Right cardiac atrium (tissue), 5 donors: ENCODE results near the gene IGSF9. TPM values are rescaled to one million over a fixed set of nuclear protein-coding genes. Genes with fewer than 3 reads are reported as not detected.

Source experiments
- ATAC-seq, 2 donors: fragments of 200-7000 bp; cut with Tn5 transposase; one replicate each; pipeline versions ENCODE4 v1.8.0 to v1.9.1; 2020; ENCODE audit warnings: moderate library complexity in 2 of 2, mild to moderate bottlenecking in 1 of 2
- DNase-seq, 3 donors: peaks; one replicate each; pipeline ENCODE4 v3.0.0-alpha.2; 2020
- H3K27ac ChIP-seq: one replicate; pipeline ENCODE4 v1.5.1; 2013; ENCODE audit warnings: mild to moderate bottlenecking, low read length, control low read depth, moderate library complexity
- H3K27me3 ChIP-seq: one replicate; pipeline ENCODE4 v1.6.1; 2013; ENCODE audit not compliant: control insufficient read depth, insufficient read depth
- H3K4me1 ChIP-seq: one replicate; pipeline ENCODE4 v1.6.1; 2013; ENCODE audit warnings: low read length; ENCODE audit not compliant: control insufficient read depth, insufficient read depth
- H3K4me3 ChIP-seq: one replicate; pipeline ENCODE4 v1.5.1; 2013; ENCODE audit warnings: low read length, control low read depth
- H3K9me3 ChIP-seq: one replicate; pipeline ENCODE4 v1.6.1; 2013; ENCODE audit warnings: low read length; ENCODE audit not compliant: control insufficient read depth
- WGBS: extraction: QIAGEN DNeasy Blood & Tissue Kit; methylation state at CpG from one replicate; pipeline ENCODE4 v1.1.7; 2013; 5-methylcytosine and 5-hydroxymethylcytosine counted together
- intact Hi-C, 4 donors: fragments of 100-400 bp; cut with DNase I; formaldehyde crosslinking; loops; one replicate each; pipeline versions ENCODE4 v1.11.0 to v1.14.0; 2022 to 2023
- polyA plus RNA-seq: library from polyadenylated mRNA; stranded (reverse); fragments of 200-250 nt; gene quantifications from one replicate; pipeline ENCODE4 v1.2.3, GENCODE V29; 2013
- total RNA-seq, 4 donors: library from RNA; stranded (reverse); fragmentation: NEBNext Ultra II Directional; extraction: Animal tissue kit (Norgen Biotek cat#: 25700); gene quantifications; one replicate each; pipeline ENCODE4 v1.2.1, GENCODE V29; 2021
- donor health status: healthy with polysubstance abuse.
- donor health status: DM: no; HTN: yes; CAD: no.
- donor health status: DM: no; HTN: no; CAD: no.
- donor health status: DM: no; HTN: yes; CAD: no; lungs with severe emphysema.
- donor health status: DM: yes; HTN: yes; CAD: no.

Gene IGSF9
- total and polyA plus RNA-seq, 5 donors = 0.17 to 2.7 (median 2.2) TPM

DNA sequence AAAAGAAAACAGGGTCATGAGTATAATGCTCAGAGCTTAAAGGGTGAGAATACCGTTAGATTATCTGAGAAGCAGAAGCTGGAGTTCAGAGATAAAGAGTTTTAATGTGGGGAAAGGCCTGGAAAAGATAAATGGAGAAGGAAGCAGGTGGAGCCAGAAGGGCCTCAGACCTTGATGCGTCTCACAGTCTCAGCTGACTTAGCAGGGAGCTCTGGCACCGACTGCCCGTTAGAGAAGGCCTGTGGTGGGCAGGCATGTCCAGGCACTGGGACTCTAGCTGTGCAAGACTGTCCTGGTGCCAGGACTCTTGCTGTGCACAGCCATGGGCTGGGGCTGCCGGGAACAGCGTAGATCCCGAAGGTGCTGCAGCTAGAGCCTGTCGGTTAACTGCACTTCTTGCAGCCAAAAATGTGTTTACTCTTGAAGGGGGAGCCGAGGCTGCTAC, 12.4 kb upstream of the IGSF9 start:
- H3K27me3 ChIP-seq = no peaks in the 10 kb centered on the region
- intact Hi-C loops = no loop called here
- H3K9me3 ChIP-seq = no peaks in the 10 kb centered on the region
- H3K4me1 ChIP-seq = no peaks in the 10 kb centered on the region
- no peak overlapping the region for H3K27ac ChIP-seq
- DNase-seq (no peak), ATAC-seq (no peak)
- H3K4me3 ChIP-seq = no peak overlapping the region
- WGBS = 38% methylated on average over 9 of the region's 9 CpGs

DNA sequence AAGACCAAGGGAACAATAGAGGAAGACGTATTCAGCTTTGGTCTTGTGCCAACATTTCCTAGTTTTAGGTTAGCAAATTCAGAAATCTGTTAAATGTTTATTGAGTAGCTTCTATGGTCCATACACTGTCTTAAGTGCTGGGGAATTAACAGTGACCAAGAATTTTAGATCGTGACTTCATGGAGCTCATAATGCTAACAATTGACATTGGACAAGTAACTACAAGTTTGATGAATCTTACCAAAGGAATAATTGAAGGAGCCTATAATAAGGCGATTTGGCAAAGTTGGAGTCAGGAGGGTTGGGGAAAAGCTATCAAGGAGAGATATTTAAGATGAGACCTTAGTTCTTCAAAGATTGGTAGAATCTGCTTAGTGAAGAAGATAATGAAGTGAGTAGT, 10.0 kb upstream of the IGSF9 start:
- 88% methylated on average over 3 of the region's 3 CpGs for WGBS
- ATAC-seq (no peak), DNase-seq (no peak)
- Histone ChIP-seq H3K4me3 (no peak overlapping the region), H3K27ac (no peak overlapping the region), H3K27me3 (no peaks in the 10 kb centered on the region), H3K9me3 (no peaks in the 10 kb centered on the region), H3K4me1 (no peaks in the 10 kb centered on the region)
- intact Hi-C loops = no loop called here

DNA sequence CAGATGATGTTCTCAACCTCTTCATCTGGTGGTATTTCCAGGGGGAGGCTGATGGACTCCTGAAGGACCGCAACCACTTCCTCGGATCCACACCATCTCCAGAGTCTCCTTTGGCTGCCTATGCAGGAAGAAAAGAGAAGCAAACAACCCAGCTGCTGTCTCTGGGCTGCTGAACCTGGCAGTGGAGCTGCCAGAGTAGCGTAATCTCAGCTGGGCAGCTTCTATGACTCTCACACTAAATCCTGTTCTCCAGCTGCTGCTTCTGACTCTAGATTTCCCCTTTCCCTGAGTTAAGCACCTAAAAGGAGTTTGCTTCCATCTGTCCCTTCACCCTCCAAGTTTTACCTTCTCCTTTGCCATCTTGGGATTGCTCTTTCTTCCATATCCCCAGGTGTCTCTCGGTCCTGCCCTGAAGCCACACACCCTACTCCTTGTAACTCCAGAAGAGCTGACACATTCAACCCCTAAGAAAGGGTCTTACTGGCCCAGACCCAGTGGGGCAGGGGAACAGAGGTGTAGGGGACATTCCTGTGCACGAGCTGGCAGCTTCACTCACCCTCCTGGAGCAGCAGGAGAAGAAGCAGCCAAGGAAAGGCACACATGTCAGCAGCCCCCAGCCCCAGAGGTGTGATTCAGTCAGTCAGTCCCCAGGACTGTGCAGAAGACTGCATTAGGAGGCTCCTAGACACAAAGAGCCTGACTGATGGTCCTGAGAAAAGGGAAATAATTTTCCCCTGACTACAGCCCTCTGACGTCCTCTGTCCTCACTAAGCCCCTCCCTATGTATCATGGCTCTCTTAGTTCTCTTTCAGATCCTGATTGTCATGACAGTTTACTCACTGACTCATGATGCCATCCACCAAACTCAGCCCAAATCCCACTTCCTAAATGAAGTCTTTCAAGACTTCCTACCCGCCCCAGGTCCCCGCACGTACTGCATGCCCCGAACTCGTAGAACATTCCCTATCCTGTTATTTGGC, 8.4 kb upstream of the IGSF9 start, which contains the start of gene SLAMF9:
SLAMF9 (minus strand) TSS at position 702 of the 980 bp plus-strand sequence; CDS start at position 602, 100 bp downstream.
- Histone ChIP-seq H3K4me3 (no peak within 1 kb of the TSS), H3K4me1 (no peaks in the 10 kb centered on the region), H3K27me3 (no peaks in the 10 kb centered on the region), H3K27ac (no peak within 1 kb of the TSS), H3K9me3 (no peaks in the 10 kb centered on the region)
- intact Hi-C loops = no loop called here
- ATAC-seq (peak; percentile 30 to 41), DNase-seq (no peak)
- 75% methylated on average over 11 of the region's 11 CpGs for WGBS

DNA sequence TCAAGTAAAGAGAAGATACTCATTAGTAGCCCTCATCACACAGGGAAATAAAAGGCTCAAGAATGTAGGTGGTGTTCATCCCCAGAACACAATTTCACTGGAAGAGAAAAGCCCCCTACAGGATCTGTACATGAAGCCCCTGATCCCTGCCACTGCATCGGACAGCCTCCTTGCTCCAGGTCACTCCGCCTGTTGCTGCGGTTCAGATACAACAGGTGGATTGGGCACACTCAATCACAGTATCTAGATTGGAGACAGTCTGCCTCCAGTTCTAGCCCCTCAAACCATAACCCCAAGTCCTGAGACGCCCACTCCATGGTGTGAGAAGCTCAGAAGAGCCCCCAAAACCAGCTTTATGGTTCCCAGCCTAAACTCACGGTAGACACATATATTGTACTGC, 7.5 kb upstream of the IGSF9 start:
- no peak for ATAC-seq
- 85% methylated on average over 5 of the region's 5 CpGs for WGBS

DNA sequence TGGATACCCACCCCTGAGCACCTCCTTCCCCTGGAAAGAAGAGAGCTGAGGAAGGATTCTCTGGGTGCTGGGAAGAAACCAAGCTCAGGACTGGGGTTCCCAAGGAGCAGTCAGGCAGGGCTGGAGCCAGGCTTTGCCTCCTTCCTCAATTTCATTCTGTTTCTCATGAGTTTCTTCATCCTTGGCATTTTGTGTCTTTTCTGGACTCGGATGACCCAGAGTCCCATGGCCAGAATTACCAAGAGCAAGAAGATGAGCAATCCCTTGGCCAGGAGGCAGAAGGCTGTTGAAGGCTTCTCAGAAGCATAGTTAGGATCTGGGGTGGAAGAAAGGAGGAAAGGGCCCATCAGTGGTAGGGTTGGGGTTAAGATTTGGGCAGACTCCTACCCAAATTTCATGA, 6.1 kb upstream of the IGSF9 start:
- ATAC-seq (no peak), DNase-seq (no peak)
- WGBS = 72% methylated on average over 1 of the region's 1 CpG
- Histone ChIP-seq H3K27me3 (no peaks in the 10 kb centered on the region), H3K4me1 (no peaks in the 10 kb centered on the region), H3K9me3 (no peaks in the 10 kb centered on the region), H3K4me3 (no peak overlapping the region), H3K27ac (no peak overlapping the region)
- intact Hi-C loops = no loop called here

More for the DNA sequence above, 7.5 kb upstream of the IGSF9 start:
- Histone ChIP-seq H3K27ac (no peak overlapping the region), H3K4me1 (no peaks in the 10 kb centered on the region), H3K27me3 (no peaks in the 10 kb centered on the region), H3K4me3 (no peak overlapping the region), H3K9me3 (no peaks in the 10 kb centered on the region)
- intact Hi-C loops = no loop called here
- no peak for DNase-seq

DNA sequence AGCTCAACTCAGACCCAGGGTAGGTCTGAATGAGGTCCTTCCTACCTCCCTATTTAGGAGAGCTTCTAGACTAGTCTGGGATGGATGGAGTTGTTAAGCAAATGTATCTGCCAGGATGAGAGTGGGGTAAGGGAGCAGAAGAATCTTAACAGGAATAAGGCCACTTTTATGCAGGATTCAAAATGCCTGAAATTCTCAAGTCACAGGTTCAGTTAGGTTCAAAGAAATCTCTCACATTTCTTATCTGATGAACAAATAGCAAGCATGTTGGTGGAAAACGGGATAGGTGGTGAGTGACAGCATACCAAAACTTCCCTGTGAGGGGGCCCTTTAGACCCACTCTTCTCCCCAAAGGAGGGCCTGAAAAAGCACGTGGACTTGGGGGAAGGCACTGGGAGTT, 5.6 kb upstream of the IGSF9 start:
- Histone ChIP-seq H3K4me3 (no peak overlapping the region), H3K4me1 (no peaks in the 10 kb centered on the region), H3K9me3 (no peaks in the 10 kb centered on the region), H3K27me3 (no peaks in the 10 kb centered on the region), H3K27ac (no peak overlapping the region)
- ATAC-seq (no peak), DNase-seq (no peak)
- intact Hi-C loops = no loop called here
- 66% methylated on average over 2 of the region's 2 CpGs for WGBS

DNA sequence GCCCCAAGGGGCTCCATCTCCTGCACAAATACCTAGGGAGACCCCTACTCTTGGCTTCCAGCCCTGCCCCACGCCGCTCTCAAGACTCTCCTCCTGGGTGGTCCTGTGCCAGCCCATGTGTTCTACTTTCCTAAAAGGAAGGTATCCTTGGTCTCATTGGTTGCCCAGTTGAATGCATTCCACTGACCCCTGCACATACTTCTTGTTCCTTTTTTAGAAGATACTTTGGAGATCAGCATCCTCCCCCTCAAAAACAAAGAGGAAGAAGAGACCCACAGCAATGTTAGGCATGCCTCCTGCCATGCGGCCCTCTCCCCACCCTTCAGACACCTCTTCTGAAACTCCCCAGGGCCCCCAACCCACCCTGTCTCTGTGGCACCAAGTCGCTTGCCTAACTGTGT, 4.6 kb upstream of the IGSF9 start:
- intact Hi-C loops = no loop called here
- Histone ChIP-seq H3K4me3 (no peak overlapping the region), H3K4me1 (no peaks in the 10 kb centered on the region), H3K27ac (no peak overlapping the region), H3K9me3 (no peaks in the 10 kb centered on the region), H3K27me3 (no peaks in the 10 kb centered on the region)
- WGBS = 89% methylated on average over 4 of the region's 4 CpGs
- no peak for ATAC-seq
- DNase-seq = no peak

DNA sequence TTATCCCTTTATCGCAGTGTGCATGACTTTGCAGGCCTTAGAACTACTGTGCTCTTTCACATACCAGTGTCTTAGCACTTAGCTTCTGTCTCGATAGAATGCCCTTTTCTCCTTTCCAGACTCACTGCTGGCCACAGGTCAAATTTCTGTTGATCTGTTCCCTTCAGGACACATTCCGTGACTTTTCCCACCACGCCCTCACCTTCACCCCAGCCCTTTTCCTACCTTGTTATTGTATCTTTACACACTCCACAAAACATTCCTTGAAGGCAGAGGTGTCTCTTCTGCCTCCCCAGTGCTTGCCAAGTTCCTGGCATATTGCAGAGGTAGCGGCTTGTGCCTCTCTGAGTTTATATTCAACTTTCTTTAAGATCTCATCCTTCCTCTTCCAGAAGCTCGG, 3.7 kb upstream of the IGSF9 start:
- Histone ChIP-seq H3K9me3 (no peaks in the 10 kb centered on the region), H3K27me3 (no peaks in the 10 kb centered on the region), H3K27ac (no peak overlapping the region), H3K4me1 (no peaks in the 10 kb centered on the region), H3K4me3 (no peak overlapping the region)
- ATAC-seq (no peak), DNase-seq (no peak)
- WGBS = 72% methylated on average over 6 of the region's 6 CpGs
- intact Hi-C loops = no loop called here

DNA sequence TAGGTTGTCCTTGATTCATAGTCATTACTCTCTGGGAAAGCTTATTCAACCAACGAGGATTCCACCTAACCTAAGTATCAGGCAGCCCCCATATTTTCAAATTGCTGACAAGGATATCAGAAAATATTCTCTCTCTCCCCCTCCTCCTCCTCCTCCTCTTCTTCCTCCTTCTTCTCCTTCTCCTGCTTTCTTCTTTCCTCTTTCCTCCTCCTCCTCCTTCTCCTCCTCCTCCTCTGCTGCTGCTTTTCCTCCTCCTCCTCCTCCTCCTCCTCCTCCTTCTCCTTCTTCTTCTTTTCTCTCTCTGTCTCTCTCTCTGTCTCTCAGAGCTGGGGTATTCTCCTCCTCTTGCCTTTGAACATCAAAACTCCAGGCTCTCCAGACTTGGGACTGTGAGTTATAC, 2.5 kb upstream of the IGSF9 start:
- DNase-seq (no peak), ATAC-seq (no peak)
- no peak overlapping the region for H3K4me3 ChIP-seq
- no peaks in the 10 kb centered on the region for H3K9me3 ChIP-seq
- no peak overlapping the region for H3K27ac ChIP-seq
- WGBS = 76% methylated on average over 1 of the region's 1 CpG
- H3K4me1 ChIP-seq = no peaks in the 10 kb centered on the region
- intact Hi-C loops = no loop called here
- H3K27me3 ChIP-seq = no peaks in the 10 kb centered on the region

DNA sequence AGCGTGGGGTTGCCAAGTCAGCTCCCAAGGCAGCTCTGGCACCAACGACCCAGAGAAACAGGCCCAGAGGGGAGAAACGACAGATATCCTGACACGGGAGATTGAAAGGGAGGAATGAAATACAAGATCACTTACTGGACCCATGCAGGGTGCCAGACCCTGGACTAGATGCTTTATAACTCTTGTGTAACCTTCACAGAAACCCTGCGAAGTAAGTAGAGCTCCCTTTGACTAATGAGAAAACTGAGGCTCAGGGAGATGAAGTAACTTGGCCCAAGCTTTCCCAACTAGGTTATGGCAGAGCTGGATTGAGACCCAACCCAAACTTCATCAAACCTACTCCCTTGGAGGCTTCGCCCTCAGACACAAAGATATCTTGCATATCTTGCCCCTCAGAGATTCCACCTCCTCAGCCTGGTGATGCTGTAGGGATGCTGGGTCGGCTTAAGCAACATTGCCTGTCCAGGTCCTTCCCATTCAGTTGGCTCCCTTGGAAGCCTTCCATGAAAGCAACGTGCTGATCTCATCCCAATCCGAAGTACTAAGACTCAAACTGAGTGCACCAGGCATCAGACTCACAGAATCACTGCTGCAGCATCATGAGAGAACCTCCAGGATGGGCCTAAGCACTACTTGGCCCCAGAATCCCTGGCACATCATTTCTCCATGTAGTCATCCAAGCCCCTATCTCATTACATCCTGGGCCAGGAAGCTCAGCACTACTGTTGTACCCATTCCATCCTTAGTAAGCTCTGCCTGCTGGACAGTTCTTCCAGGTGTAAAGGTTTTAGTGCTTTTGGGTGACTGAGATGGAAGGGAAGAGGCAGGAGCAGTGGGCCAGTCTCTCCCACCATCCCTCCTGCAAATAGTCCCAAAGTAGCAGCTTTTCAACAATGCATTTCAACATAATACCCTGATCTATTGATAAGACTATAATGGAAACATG, 1.1 kb upstream of the IGSF9 start:
- 46% methylated on average over 9 of the region's 9 CpGs for whole genome bisulfite sequencing
- Histone ChIP-seq H3K9me3 (no peaks in the 10 kb centered on the region), H3K27ac (no peak overlapping the region), H3K4me3 (no peak overlapping the region), H3K4me1 (no peaks in the 10 kb centered on the region), H3K27me3 (no peaks in the 10 kb centered on the region)
- ATAC-seq (no peak), DNase-seq (no peak)
- intact Hi-C loops = no loop called here
